WTC11 (cell line): ENCODE data around the gene MYOF. TPM values are rescaled to one million over a fixed set of nuclear protein-coding genes. Genes with fewer than 3 reads are reported as not detected.

Source experiments
- ATAC-seq: fragments of 200-7000 bp; cut with Tn5 transposase; 2 replicates; pipeline ENCODE4 v1.10.0; 2021; ENCODE audit warnings: mild to moderate bottlenecking, moderate library complexity
- CTCF ChIA-PET: fragments of 300-600 bp; sonication (Branson Sonifier 250); formaldehyde crosslinking; loops from one replicate; lab custom pipeline; 2021; ENCODE audit warnings: antibody characterized with exemption; lab: Charles Lee
- POLR2A ChIA-PET: fragments of 350-600 bp; sonication (Branson Sonifier 250); formaldehyde crosslinking; loops from one replicate; lab custom pipeline; 2021; ENCODE audit warnings: antibody characterized with exemption; lab: Charles Lee
- DNase-seq: peaks from one replicate; pipeline ENCODE4 v3.0.0; 2021; ENCODE audit warnings: low spot score
- H3K27ac Mint-ChIP-seq: 2 replicates; pipeline ENCODE4 v1.8.0; 2021; ENCODE audit warnings: mixed read lengths
- H3K27me3 Mint-ChIP-seq: 2 replicates; pipeline ENCODE4 v1.8.0; 2021; ENCODE audit warnings: low read depth, mild to moderate bottlenecking, moderate library complexity, mixed read lengths
- H3K36me3 Mint-ChIP-seq: 2 replicates; pipeline ENCODE4 v1.8.0; 2021; ENCODE audit warnings: mixed read lengths
- H3K4me1 Mint-ChIP-seq: 2 replicates; pipeline ENCODE4 v1.8.0; 2022; ENCODE audit warnings: mixed read lengths
- H3K4me3 Mint-ChIP-seq: 2 replicates; pipeline ENCODE4 v1.8.0; 2021; ENCODE audit warnings: mild to moderate bottlenecking, moderate library complexity, mixed read lengths
- H3K9me3 Mint-ChIP-seq: 2 replicates; pipeline ENCODE4 v1.8.0; 2021; ENCODE audit warnings: mixed read lengths
- CREB1 ChIP-seq: sonication (generic); formaldehyde crosslinking; IDR thresholded peaks from 2 replicates; pipeline ENCODE4 v1.8.0; 2023; ENCODE audit warnings: mild to moderate bottlenecking, missing genetic modification reagents
- EMX1 ChIP-seq: fragments of 250-450 bp; sonication (Bioruptor Pico); IDR thresholded peaks from 2 replicates; pipeline ENCODE4 v1.8.0; 2021; ENCODE audit warnings: mild to moderate bottlenecking
- ERG ChIP-seq: fragments of 250-450 bp; sonication (Bioruptor Pico); IDR thresholded peaks from 2 replicates; pipeline ENCODE4 v1.8.0; 2021; ENCODE audit warnings: mild to moderate bottlenecking
- ESRRA ChIP-seq: sonication (generic); formaldehyde crosslinking; IDR thresholded peaks from 2 replicates; pipeline ENCODE4 v1.8.1; 2022; ENCODE audit warnings: mild to moderate bottlenecking, missing genetic modification reagents, borderline replicate concordance
- FOXK1 ChIP-seq: sonication (generic); formaldehyde crosslinking; IDR thresholded peaks from 2 replicates; pipeline ENCODE4 v1.8.0; 2022; ENCODE audit warnings: mild to moderate bottlenecking, moderate library complexity, missing genetic modification reagents
- GABPB1 ChIP-seq: sonication (generic); formaldehyde crosslinking; IDR thresholded peaks from 2 replicates; pipeline ENCODE4 v1.8.1; 2023; ENCODE audit warnings: mild to moderate bottlenecking, missing genetic modification reagents
- IRF2 ChIP-seq: sonication (generic); formaldehyde crosslinking; IDR thresholded peaks from 2 replicates; pipeline ENCODE4 v1.8.0; 2022; ENCODE audit warnings: low read depth, missing genetic modification reagents, borderline replicate concordance
- NFE2L1 ChIP-seq: sonication (generic); formaldehyde crosslinking; IDR thresholded peaks from 2 replicates; pipeline ENCODE4 v1.8.1; 2023; ENCODE audit warnings: missing genetic modification reagents
- TCF7 ChIP-seq: sonication (generic); formaldehyde crosslinking; IDR thresholded peaks from 2 replicates; pipeline ENCODE4 v1.8.0; 2022; ENCODE audit warnings: mild to moderate bottlenecking, low read depth, missing genetic modification reagents, moderate library complexity
- TP53 ChIP-seq: sonication (generic); formaldehyde crosslinking; IDR thresholded peaks from 2 replicates; pipeline ENCODE4 v1.8.1; 2023; ENCODE audit warnings: mild to moderate bottlenecking, missing genetic modification reagents
- ZBTB43 ChIP-seq: sonication (generic); formaldehyde crosslinking; IDR thresholded peaks from 2 replicates; pipeline ENCODE4 v1.8.1; 2023; ENCODE audit warnings: mild to moderate bottlenecking, missing genetic modification reagents
- ZNF416 ChIP-seq: fragments of 250-450 bp; sonication (Bioruptor Pico); IDR thresholded peaks from 2 replicates; pipeline ENCODE4 v1.9.0; 2021; ENCODE audit warnings: mild to moderate bottlenecking, inconsistent platforms
- ZNF532 ChIP-seq: fragments of 250-450 bp; sonication (Bioruptor Pico); IDR thresholded peaks from 2 replicates; pipeline ENCODE4 v1.9.0; 2021; ENCODE audit warnings: mild to moderate bottlenecking, borderline replicate concordance
- total RNA-seq: library from RNA; stranded (reverse); gene quantifications from 3 replicates; pipeline ENCODE4 v1.2.3, GENCODE V29; 2021
- TF ChIP-seq, protein P1 (sequence below): sonication (generic); formaldehyde crosslinking; IDR thresholded peaks from 2 replicates; pipeline ENCODE4 v1.8.1; 2022; ENCODE audit warnings: mild to moderate bottlenecking, moderate library complexity, missing genetic modification reagents
- TF ChIP-seq, protein P2 (sequence below): sonication (generic); formaldehyde crosslinking; IDR thresholded peaks from 2 replicates; pipeline ENCODE4 v1.8.0; 2022; ENCODE audit warnings: mild to moderate bottlenecking, missing genetic modification reagents
- TF ChIP-seq, protein P3 (sequence below): sonication (generic); formaldehyde crosslinking; conservative IDR thresholded peaks from 2 replicates; pipeline ENCODE4 v1.8.1; 2022; ENCODE audit warnings: mild to moderate bottlenecking, missing genetic modification reagents
- TF ChIP-seq, protein P4 (sequence below): sonication (generic); formaldehyde crosslinking; IDR thresholded peaks from 2 replicates; pipeline ENCODE4 v1.8.1; 2023; ENCODE audit warnings: mild to moderate bottlenecking, missing genetic modification reagents, borderline replicate concordance

The MYOF gene
- total RNA-seq, 1 experiment from 2014 or later: 1.8 TPM

- TF ChIP-seq ZBTB43 (CRISPR knock-in tag) (no peak), TP53 (CRISPR knock-in tag) (no peak), ESRRA (CRISPR knock-in tag) (no peak), NFE2L1 (no peak), ZNF416 (CRISPR knock-in tag) (no peak)
- TF ChIP-seq, protein P1, sequence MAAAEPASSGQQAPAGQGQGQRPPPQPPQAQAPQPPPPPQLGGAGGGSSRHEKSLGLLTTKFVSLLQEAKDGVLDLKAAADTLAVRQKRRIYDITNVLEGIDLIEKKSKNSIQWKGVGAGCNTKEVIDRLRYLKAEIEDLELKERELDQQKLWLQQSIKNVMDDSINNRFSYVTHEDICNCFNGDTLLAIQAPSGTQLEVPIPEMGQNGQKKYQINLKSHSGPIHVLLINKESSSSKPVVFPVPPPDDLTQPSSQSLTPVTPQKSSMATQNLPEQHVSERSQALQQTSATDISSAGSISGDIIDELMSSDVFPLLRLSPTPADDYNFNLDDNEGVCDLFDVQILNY (CRISPR knock-in tag): no peak
- TF ChIP-seq, protein P2, sequence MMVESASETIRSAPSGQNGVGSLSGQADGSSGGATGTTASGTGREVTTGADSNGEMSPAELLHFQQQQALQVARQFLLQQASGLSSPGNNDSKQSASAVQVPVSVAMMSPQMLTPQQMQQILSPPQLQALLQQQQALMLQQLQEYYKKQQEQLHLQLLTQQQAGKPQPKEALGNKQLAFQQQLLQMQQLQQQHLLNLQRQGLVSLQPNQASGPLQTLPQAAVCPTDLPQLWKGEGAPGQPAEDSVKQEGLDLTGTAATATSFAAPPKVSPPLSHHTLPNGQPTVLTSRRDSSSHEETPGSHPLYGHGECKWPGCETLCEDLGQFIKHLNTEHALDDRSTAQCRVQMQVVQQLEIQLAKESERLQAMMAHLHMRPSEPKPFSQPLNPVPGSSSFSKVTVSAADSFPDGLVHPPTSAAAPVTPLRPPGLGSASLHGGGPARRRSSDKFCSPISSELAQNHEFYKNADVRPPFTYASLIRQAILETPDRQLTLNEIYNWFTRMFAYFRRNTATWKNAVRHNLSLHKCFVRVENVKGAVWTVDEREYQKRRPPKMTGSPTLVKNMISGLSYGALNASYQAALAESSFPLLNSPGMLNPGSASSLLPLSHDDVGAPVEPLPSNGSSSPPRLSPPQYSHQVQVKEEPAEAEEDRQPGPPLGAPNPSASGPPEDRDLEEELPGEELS (CRISPR knock-in tag): no peak
Measured at GRCh38 chr10:93454146-93454545, 28.0 kb downstream of the MYOF start (continued).

- DNase-seq (no peak), ATAC-seq (no peak)
- Mint-ChIP-seq H3K4me3 (no peak overlapping the region), H3K27me3 (no peaks in the 10 kb centered on the region), H3K9me3 (no peaks in the 10 kb centered on the region), H3K4me1 (peaks cover 6% of the 10 kb centered on the region), H3K27ac (no peak overlapping the region), H3K36me3 (no peaks in the 10 kb centered on the region)
- ChIA-PET POLR2A (no interaction called here), CTCF (interaction anchor here (1.3 kb wide), 1 partner anchor 30 kb away, joined by 4 read pairs; the partner anchor contains the start of gene MYOF)
- TF ChIP-seq FOXK1 (CRISPR knock-in tag) (no peak), IRF2 (no peak), EMX1 (CRISPR knock-in tag) (no peak), GABPB1 (CRISPR knock-in tag) (no peak), TCF7 (CRISPR knock-in tag) (no peak), ZNF532 (CRISPR knock-in tag) (no peak), NFE2L1 (no peak), CREB1 (CRISPR knock-in tag) (no peak), ERG (CRISPR knock-in tag) (no peak)
- TF ChIP-seq, protein P3, sequence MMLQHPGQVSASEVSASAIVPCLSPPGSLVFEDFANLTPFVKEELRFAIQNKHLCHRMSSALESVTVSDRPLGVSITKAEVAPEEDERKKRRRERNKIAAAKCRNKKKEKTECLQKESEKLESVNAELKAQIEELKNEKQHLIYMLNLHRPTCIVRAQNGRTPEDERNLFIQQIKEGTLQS: no peak
- TF ChIP-seq, protein P4, sequence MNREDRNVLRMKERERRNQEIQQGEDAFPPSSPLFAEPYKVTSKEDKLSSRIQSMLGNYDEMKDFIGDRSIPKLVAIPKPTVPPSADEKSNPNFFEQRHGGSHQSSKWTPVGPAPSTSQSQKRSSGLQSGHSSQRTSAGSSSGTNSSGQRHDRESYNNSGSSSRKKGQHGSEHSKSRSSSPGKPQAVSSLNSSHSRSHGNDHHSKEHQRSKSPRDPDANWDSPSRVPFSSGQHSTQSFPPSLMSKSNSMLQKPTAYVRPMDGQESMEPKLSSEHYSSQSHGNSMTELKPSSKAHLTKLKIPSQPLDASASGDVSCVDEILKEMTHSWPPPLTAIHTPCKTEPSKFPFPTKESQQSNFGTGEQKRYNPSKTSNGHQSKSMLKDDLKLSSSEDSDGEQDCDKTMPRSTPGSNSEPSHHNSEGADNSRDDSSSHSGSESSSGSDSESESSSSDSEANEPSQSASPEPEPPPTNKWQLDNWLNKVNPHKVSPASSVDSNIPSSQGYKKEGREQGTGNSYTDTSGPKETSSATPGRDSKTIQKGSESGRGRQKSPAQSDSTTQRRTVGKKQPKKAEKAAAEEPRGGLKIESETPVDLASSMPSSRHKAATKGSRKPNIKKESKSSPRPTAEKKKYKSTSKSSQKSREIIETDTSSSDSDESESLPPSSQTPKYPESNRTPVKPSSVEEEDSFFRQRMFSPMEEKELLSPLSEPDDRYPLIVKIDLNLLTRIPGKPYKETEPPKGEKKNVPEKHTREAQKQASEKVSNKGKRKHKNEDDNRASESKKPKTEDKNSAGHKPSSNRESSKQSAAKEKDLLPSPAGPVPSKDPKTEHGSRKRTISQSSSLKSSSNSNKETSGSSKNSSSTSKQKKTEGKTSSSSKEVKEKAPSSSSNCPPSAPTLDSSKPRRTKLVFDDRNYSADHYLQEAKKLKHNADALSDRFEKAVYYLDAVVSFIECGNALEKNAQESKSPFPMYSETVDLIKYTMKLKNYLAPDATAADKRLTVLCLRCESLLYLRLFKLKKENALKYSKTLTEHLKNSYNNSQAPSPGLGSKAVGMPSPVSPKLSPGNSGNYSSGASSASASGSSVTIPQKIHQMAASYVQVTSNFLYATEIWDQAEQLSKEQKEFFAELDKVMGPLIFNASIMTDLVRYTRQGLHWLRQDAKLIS (CRISPR knock-in tag): no peak
Measured at GRCh38 chr10:93452143-93452542, 30.0 kb downstream of the MYOF start.
